HepG2 (cell line): ENCODE data around the gene GNG12. TPM values are rescaled to one million over a fixed set of nuclear protein-coding genes. Genes with fewer than 3 reads are reported as not detected.

Experiments
- ATF7 ChIP-seq, 2 experiments: fragments of 450-650 bp in 1 of 2; sonication (generic) in 1 of 2; formaldehyde crosslinking in 1 of 2; IDR thresholded peaks; 2 replicates each; pipeline versions ENCODE4 v1.4.0 to v1.6.1; 2016 to 2020; ENCODE audit warnings: antibody characterized with exemption in 1 of 2, mild to moderate bottlenecking in 1 of 2, missing genetic modification reagents in 1 of 2
- ATM ChIP-seq: fragments of 450-650 bp; IDR thresholded peaks from 2 replicates; pipeline ENCODE4 v1.7.1; 2017; ENCODE audit warnings: mild to moderate bottlenecking, borderline replicate concordance
- FOXK2 ChIP-seq: fragments of 450-650 bp; IDR thresholded peaks from 2 replicates; pipeline ENCODE4 v1.6.1; 2016
- GLI4 ChIP-seq: sonication (generic); formaldehyde crosslinking; IDR thresholded peaks from 2 replicates; pipeline ENCODE4 v1.5.1; 2020; ENCODE audit warnings: missing genetic modification reagents, mild to moderate bottlenecking, moderate library complexity, borderline replicate concordance
- HNRNPL ChIP-seq: fragments of 200-400 bp; formaldehyde crosslinking; IDR thresholded peaks from 2 replicates; pipeline ENCODE4 v1.6.1; 2017; ENCODE audit warnings: mild to moderate bottlenecking, low read depth, low read length
- NR2F6 ChIP-seq, 2 experiments: IDR thresholded peaks; 2 replicates each; pipeline ENCODE4 v1.6.1; 2016; ENCODE audit warnings: antibody characterized with exemption in 1 of 2, mild to moderate bottlenecking in 1 of 2
- PCBP2 ChIP-seq: fragments of 200-400 bp; formaldehyde crosslinking; optimal IDR thresholded peaks from 2 replicates; pipeline ENCODE3; 2018; ENCODE audit warnings: low read length, low read depth; ENCODE audit not compliant: poor library complexity, severe bottlenecking
- RFX5 ChIP-seq: IDR thresholded peaks from 2 replicates; pipeline ENCODE4 v1.6.1; 2011; ENCODE audit warnings: low read depth, low read length, improper control_type of control experiment
- SNAPC2 ChIP-seq: sonication (generic); formaldehyde crosslinking; IDR thresholded peaks from 2 replicates; pipeline ENCODE4 v1.8.1; 2022; ENCODE audit warnings: mild to moderate bottlenecking, missing genetic modification reagents
- SP1 ChIP-seq, 2 experiments: fragments of 450-650 bp in 1 of 2; sonication (generic) in 1 of 2; formaldehyde crosslinking in 1 of 2; IDR thresholded peaks; 2 replicates each; pipeline versions ENCODE4 v1.4.0 to v1.6.1; 2016 to 2020; ENCODE audit warnings: missing genetic modification reagents in 1 of 2
- THAP11 ChIP-seq: IDR thresholded peaks from 2 replicates; pipeline ENCODE4 v1.6.1; 2016; ENCODE audit warnings: missing biosample characterization, missing genetic modification reagents
- TOPORS ChIP-seq: sonication (generic); formaldehyde crosslinking; IDR thresholded peaks from 2 replicates; pipeline ENCODE4 v1.8.0; 2023; ENCODE audit warnings: mild to moderate bottlenecking, missing genetic modification reagents
- ZNF234 ChIP-seq: sonication (generic); formaldehyde crosslinking; conservative IDR thresholded peaks from 2 replicates; pipeline ENCODE4 v1.5.1; 2020; ENCODE audit warnings: mild to moderate bottlenecking, missing genetic modification reagents
- ZNF558 ChIP-seq: sonication (generic); formaldehyde crosslinking; IDR thresholded peaks from 2 replicates; pipeline ENCODE4 v1.9.0; 2022; ENCODE audit warnings: mild to moderate bottlenecking, missing genetic modification reagents, borderline replicate concordance
- ZNF746 ChIP-seq: sonication (generic); formaldehyde crosslinking; IDR thresholded peaks from 2 replicates; pipeline ENCODE4 v1.8.0; 2022; ENCODE audit warnings: mild to moderate bottlenecking, missing genetic modification reagents
- ZNF777 ChIP-seq: sonication (generic); formaldehyde crosslinking; IDR thresholded peaks from 2 replicates; pipeline ENCODE4 v1.4.0; 2020; ENCODE audit warnings: missing genetic modification reagents
- polyA plus RNA-seq, 8 experiments: library from polyadenylated mRNA; depleted of rRNA in 3 of 8; stranded (reverse) in 7 of 8; unstranded in 1 of 8; fragments of >200 nt; fragmentation: Illumina TruSeq in 4 of 8; extraction: Trizol in 4 of 8; gene quantifications; 2 replicates each; pipeline versions ENCODE4 v1.2.1 to v1.2.3, GENCODE V29; 2011 to 2016; ENCODE audit warnings: low read depth in 4 of 8, missing spikeins in 1 of 8, mixed read lengths in 1 of 8; ENCODE audit not compliant: insufficient read depth in 1 of 8
- total RNA-seq, 5 experiments: library from RNA; depleted of rRNA; stranded (reverse); fragments of >200 nt; fragmentation: Illumina TruSeq; extraction: Trizol; gene quantifications; 2 replicates each; pipeline ENCODE4 v1.2.3, GENCODE V29; 2016; ENCODE audit warnings: low read depth in 1 of 5
- TF ChIP-seq, protein P1 (sequence below): sonication (generic); formaldehyde crosslinking; IDR thresholded peaks from 2 replicates; pipeline ENCODE4 v1.4.0; 2020; ENCODE audit warnings: mild to moderate bottlenecking, low read depth, missing genetic modification reagents
- TF ChIP-seq, protein P2 (sequence below): sonication (generic); formaldehyde crosslinking; IDR thresholded peaks from 2 replicates; pipeline ENCODE4 v1.9.0; 2021; ENCODE audit warnings: missing genetic modification reagents, mild to moderate bottlenecking, borderline replicate concordance
- TF ChIP-seq, protein P3 (sequence below): sonication (generic); formaldehyde crosslinking; IDR thresholded peaks from 2 replicates; pipeline ENCODE4 v1.5.0; 2020; ENCODE audit warnings: missing genetic modification reagents
- TF ChIP-seq, protein P4 (sequence below): sonication (generic); formaldehyde crosslinking; IDR thresholded peaks from 2 replicates; pipeline ENCODE4 v1.5.0; 2020; ENCODE audit warnings: missing genetic modification reagents
- TF ChIP-seq, protein P5 (sequence below): sonication (generic); formaldehyde crosslinking; IDR thresholded peaks from 2 replicates; pipeline ENCODE4 v1.9.0; 2021; ENCODE audit warnings: missing genetic modification reagents, borderline replicate concordance

Gene GNG12
- total and polyA plus RNA-seq, 2 of the 13 experiments (the other 11 are each of a cell fraction or from before 2014, with no cell fraction given) = 0.11 TPM

DNA sequence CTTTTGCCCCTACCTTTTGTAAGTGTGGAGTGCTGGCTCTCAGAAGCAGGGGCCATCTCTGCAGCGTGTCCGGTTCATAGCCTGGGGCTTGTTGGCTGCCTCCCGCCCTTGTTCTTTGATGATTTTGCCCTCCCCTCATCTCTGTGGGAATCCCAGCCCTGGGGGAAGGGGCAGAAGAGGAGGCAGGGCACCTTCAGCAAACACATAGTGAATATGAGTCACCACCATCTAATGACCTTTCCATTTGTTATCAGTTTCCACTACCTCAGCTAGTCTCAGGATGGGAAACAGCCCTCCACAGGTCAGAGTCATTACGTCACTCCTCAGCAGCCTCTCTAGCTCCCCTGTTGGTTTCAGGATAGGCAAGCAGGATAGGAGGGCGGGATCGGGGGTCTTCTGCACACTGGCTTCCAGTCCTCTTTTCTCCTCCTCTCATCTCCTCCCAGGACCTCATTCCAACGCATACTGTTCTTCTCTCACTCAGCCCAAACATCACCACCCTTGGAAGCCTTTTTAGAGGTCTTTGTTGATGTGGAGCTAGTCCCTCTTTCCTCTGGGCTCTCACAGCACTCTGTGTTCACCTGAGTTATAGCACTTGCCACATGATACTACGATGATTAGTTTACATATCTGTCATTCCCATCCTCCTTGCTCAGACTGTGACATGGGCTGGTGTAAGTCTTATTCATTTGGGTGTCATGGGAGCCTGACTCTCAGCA lies 132.4 kb downstream of the GNG12 start (continued):
- TF ChIP-seq, protein P1, sequence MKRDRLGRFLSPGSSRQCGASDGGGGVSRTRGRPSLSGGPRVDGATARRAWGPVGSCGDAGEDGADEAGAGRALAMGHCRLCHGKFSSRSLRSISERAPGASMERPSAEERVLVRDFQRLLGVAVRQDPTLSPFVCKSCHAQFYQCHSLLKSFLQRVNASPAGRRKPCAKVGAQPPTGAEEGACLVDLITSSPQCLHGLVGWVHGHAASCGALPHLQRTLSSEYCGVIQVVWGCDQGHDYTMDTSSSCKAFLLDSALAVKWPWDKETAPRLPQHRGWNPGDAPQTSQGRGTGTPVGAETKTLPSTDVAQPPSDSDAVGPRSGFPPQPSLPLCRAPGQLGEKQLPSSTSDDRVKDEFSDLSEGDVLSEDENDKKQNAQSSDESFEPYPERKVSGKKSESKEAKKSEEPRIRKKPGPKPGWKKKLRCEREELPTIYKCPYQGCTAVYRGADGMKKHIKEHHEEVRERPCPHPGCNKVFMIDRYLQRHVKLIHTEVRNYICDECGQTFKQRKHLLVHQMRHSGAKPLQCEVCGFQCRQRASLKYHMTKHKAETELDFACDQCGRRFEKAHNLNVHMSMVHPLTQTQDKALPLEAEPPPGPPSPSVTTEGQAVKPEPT (CRISPR knock-in tag) = no peak
- TF ChIP-seq, protein P2, sequence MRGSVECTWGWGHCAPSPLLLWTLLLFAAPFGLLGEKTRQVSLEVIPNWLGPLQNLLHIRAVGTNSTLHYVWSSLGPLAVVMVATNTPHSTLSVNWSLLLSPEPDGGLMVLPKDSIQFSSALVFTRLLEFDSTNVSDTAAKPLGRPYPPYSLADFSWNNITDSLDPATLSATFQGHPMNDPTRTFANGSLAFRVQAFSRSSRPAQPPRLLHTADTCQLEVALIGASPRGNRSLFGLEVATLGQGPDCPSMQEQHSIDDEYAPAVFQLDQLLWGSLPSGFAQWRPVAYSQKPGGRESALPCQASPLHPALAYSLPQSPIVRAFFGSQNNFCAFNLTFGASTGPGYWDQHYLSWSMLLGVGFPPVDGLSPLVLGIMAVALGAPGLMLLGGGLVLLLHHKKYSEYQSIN = no peak
- TF ChIP-seq, protein P3, sequence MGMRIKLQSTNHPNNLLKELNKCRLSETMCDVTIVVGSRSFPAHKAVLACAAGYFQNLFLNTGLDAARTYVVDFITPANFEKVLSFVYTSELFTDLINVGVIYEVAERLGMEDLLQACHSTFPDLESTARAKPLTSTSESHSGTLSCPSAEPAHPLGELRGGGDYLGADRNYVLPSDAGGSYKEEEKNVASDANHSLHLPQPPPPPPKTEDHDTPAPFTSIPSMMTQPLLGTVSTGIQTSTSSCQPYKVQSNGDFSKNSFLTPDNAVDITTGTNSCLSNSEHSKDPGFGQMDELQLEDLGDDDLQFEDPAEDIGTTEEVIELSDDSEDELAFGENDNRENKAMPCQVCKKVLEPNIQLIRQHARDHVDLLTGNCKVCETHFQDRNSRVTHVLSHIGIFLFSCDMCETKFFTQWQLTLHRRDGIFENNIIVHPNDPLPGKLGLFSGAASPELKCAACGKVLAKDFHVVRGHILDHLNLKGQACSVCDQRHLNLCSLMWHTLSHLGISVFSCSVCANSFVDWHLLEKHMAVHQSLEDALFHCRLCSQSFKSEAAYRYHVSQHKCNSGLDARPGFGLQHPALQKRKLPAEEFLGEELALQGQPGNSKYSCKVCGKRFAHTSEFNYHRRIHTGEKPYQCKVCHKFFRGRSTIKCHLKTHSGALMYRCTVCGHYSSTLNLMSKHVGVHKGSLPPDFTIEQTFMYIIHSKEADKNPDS = no peak
- TF ChIP-seq ZNF234 (no peak), FOXK2 (no peak), ZNF777 (CRISPR knock-in tag) (no peak), SNAPC2 (CRISPR knock-in tag) (no peak), ATM (no peak), HNRNPL (no peak), ATF7 (IDR thresholded peaks at IDR 0.05) (peak; percentile 97), ATF7 (CRISPR knock-in tag; IDR thresholded peaks at IDR 0.05) (peak; percentile 96), RFX5 (no peak), ZNF558 (CRISPR knock-in tag) (no peak), SP1 (IDR thresholded peaks at IDR 0.05) (no peak), SP1 (CRISPR knock-in tag; IDR thresholded peaks at IDR 0.05) (no peak), ZNF746 (CRISPR knock-in tag) (peak; percentile 94), NR2F6 (IDR thresholded peaks at IDR 0.05) (peak; percentile 86), NR2F6 (CRISPR knock-in tag; IDR thresholded peaks at IDR 0.05) (peak; percentile 94), PCBP2 (no peak), GLI4 (CRISPR knock-in tag) (no peak), THAP11 (peak; percentile 51; the same call in 1 of the 2 replicates), TOPORS (CRISPR knock-in tag) (no peak)
- TF ChIP-seq, protein P4, sequence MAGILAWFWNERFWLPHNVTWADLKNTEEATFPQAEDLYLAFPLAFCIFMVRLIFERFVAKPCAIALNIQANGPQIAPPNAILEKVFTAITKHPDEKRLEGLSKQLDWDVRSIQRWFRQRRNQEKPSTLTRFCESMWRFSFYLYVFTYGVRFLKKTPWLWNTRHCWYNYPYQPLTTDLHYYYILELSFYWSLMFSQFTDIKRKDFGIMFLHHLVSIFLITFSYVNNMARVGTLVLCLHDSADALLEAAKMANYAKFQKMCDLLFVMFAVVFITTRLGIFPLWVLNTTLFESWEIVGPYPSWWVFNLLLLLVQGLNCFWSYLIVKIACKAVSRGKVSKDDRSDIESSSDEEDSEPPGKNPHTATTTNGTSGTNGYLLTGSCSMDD (CRISPR knock-in tag) = no peak
- TF ChIP-seq, protein P5, sequence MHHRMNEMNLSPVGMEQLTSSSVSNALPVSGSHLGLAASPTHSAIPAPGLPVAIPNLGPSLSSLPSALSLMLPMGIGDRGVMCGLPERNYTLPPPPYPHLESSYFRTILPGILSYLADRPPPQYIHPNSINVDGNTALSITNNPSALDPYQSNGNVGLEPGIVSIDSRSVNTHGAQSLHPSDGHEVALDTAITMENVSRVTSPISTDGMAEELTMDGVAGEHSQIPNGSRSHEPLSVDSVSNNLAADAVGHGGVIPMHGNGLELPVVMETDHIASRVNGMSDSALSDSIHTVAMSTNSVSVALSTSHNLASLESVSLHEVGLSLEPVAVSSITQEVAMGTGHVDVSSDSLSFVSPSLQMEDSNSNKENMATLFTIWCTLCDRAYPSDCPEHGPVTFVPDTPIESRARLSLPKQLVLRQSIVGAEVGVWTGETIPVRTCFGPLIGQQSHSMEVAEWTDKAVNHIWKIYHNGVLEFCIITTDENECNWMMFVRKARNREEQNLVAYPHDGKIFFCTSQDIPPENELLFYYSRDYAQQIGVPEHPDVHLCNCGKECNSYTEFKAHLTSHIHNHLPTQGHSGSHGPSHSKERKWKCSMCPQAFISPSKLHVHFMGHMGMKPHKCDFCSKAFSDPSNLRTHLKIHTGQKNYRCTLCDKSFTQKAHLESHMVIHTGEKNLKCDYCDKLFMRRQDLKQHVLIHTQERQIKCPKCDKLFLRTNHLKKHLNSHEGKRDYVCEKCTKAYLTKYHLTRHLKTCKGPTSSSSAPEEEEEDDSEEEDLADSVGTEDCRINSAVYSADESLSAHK (CRISPR knock-in tag) = no peak
